H9 (cell line): ENCODE results near the gene ATP6AP1. TPM values are rescaled to one million over a fixed set of nuclear protein-coding genes. Genes with fewer than 3 reads are reported as not detected.

Source experiments
- DNase-seq: peaks from one replicate; pipeline ENCODE4 v3.0.0-alpha.2; 2017
- H2AFZ ChIP-seq: one replicate; pipeline ENCODE4 v1.6.1; 2013; ENCODE audit warnings: mild to moderate bottlenecking, low read length, control low read depth, moderate library complexity
- H2AK5ac ChIP-seq: 2 replicates; pipeline ENCODE4 v1.6.1; 2013; ENCODE audit warnings: low read length, control low read depth, mixed read lengths; ENCODE audit not compliant: insufficient read length
- H2BK120ac ChIP-seq: one replicate; pipeline ENCODE4 v1.6.1; 2013; ENCODE audit warnings: low read depth, mild to moderate bottlenecking, low read length, control low read depth, inconsistent platforms; ENCODE audit not compliant: poor library complexity, severe bottlenecking
- H2BK12ac ChIP-seq: 2 replicates; pipeline ENCODE4 v1.6.1; 2013; ENCODE audit warnings: low read length, control low read depth, mixed read lengths, low read depth; ENCODE audit not compliant: insufficient read length
- H2BK15ac ChIP-seq: 2 replicates; pipeline ENCODE4 v1.6.1; 2013; ENCODE audit warnings: low read depth, low read length, control low read depth
- H2BK20ac ChIP-seq: one replicate; pipeline ENCODE4 v1.6.1; 2013; ENCODE audit warnings: low read depth, mild to moderate bottlenecking, low read length, control low read depth, inconsistent platforms; ENCODE audit not compliant: poor library complexity, severe bottlenecking
- H2BK5ac ChIP-seq: 2 replicates; pipeline ENCODE4 v1.6.1; 2013; ENCODE audit warnings: low read length, control low read depth, mixed read lengths; ENCODE audit not compliant: insufficient read length
- H3K14ac ChIP-seq: 2 replicates; pipeline ENCODE4 v1.6.1; 2013; ENCODE audit warnings: low read length, control low read depth; ENCODE audit not compliant: insufficient read depth
- H3K18ac ChIP-seq: 2 replicates; pipeline ENCODE4 v1.6.1; 2013; ENCODE audit warnings: low read depth, mild to moderate bottlenecking, mixed read lengths, low read length, control low read depth; ENCODE audit not compliant: insufficient read length
- H3K23ac ChIP-seq: 2 replicates; pipeline ENCODE4 v1.6.1; 2013; ENCODE audit warnings: low read length, control low read depth, mixed read lengths, low read depth; ENCODE audit not compliant: insufficient read length
- H3K23me2 ChIP-seq: 2 replicates; pipeline ENCODE4 v1.6.1; 2013; ENCODE audit warnings: low read depth, mild to moderate bottlenecking, mixed read lengths, low read length, control low read depth; ENCODE audit not compliant: insufficient read length, poor library complexity, severe bottlenecking
- H3K27ac ChIP-seq: 2 replicates; pipeline ENCODE4 v1.5.1; 2013; ENCODE audit warnings: low read length, control low read depth, mixed read lengths, low read depth; ENCODE audit not compliant: insufficient read length
- H3K27me3 ChIP-seq: 2 replicates; pipeline ENCODE4 v1.6.1; 2013; ENCODE audit warnings: low read length, control low read depth, inconsistent platforms; ENCODE audit not compliant: insufficient read depth
- H3K4ac ChIP-seq: 2 replicates; pipeline ENCODE4 v1.6.1; 2013; ENCODE audit warnings: low read depth, mild to moderate bottlenecking, control low read depth, inconsistent platforms, low read length, moderate library complexity
- H3K4me1 ChIP-seq: 2 replicates; pipeline ENCODE4 v1.6.1; 2013; ENCODE audit warnings: low read length, control low read depth, inconsistent platforms; ENCODE audit not compliant: insufficient read depth
- H3K4me2 ChIP-seq: 2 replicates; pipeline ENCODE4 v1.6.1; 2013; ENCODE audit warnings: low read length, control low read depth, mixed read lengths; ENCODE audit not compliant: insufficient read length, insufficient read depth
- H3K56ac ChIP-seq: 2 replicates; pipeline ENCODE4 v1.6.1; 2013; ENCODE audit warnings: low read depth, mild to moderate bottlenecking, mixed read lengths, low read length, control low read depth; ENCODE audit not compliant: insufficient read length
- H3K79me1 ChIP-seq: 2 replicates; pipeline ENCODE4 v1.6.1; 2013; ENCODE audit warnings: low read depth, mild to moderate bottlenecking, moderate library complexity, low read length, control low read depth, inconsistent platforms; ENCODE audit not compliant: insufficient read depth, poor library complexity, severe bottlenecking
- H3K79me2 ChIP-seq: 2 replicates; pipeline ENCODE4 v1.6.1; 2013; ENCODE audit warnings: low read length, control low read depth, inconsistent platforms; ENCODE audit not compliant: insufficient read depth
- H3K9ac ChIP-seq: 2 replicates; pipeline ENCODE4 v1.6.1; 2013; ENCODE audit warnings: low read length, control low read depth, mixed read lengths; ENCODE audit not compliant: insufficient read length; ENCODE audit errors: extremely low read depth
- H3K9me3 ChIP-seq: one replicate; pipeline ENCODE4 v1.6.1; 2013; ENCODE audit warnings: low read depth, low read length, inconsistent platforms; ENCODE audit not compliant: control insufficient read depth
- H3T11ph ChIP-seq: one replicate; pipeline ENCODE4 v1.6.1; 2013; ENCODE audit warnings: mild to moderate bottlenecking, low read length, control low read depth, inconsistent platforms
- H4K20me1 ChIP-seq: one replicate; pipeline ENCODE4 v1.6.1; 2013; ENCODE audit not compliant: control insufficient read depth, insufficient read length, insufficient read depth
- H4K5ac ChIP-seq: 2 replicates; pipeline ENCODE4 v1.6.1; 2013; ENCODE audit warnings: low read depth, mild to moderate bottlenecking, mixed read lengths, low read length, control low read depth; ENCODE audit not compliant: insufficient read length
- H4K8ac ChIP-seq: replicated peaks from 2 replicates; pipeline ENCODE4 v1.6.1; 2013; ENCODE audit warnings: low read length, control low read depth, mixed read lengths, low read depth; ENCODE audit not compliant: insufficient read length
- H4K91ac ChIP-seq: 2 replicates; pipeline ENCODE4 v1.6.1; 2013; ENCODE audit warnings: low read depth, mild to moderate bottlenecking, moderate library complexity, mixed read lengths, low read length, control low read depth; ENCODE audit not compliant: insufficient read length
- H3K27ac Mint-ChIP-seq, 3 experiments: 2 replicates in 2 of 3; 3 replicates in 1 of 3; pipeline ENCODE4 v1.8.0; 2020 to 2021; ENCODE audit warnings: mixed read lengths in 3 of 3, mild to moderate bottlenecking in 1 of 3, moderate library complexity in 1 of 3
- H3K27me3 Mint-ChIP-seq: 2 replicates; pipeline ENCODE4 v1.8.0; 2021; ENCODE audit warnings: low read depth, mild to moderate bottlenecking, moderate library complexity, mixed read lengths
- H3K36me3 Mint-ChIP-seq, 3 experiments: 2 replicates in 2 of 3; 3 replicates in 1 of 3; pipeline ENCODE4 v1.8.0; 2020 to 2021; ENCODE audit warnings: low read depth in 3 of 3, mixed read lengths in 3 of 3; ENCODE audit not compliant: insufficient read depth in 1 of 3
- H3K4me1 Mint-ChIP-seq, 2 experiments: 2 replicates each; pipeline ENCODE4 v1.8.0; 2020; ENCODE audit warnings: mixed read lengths in 2 of 2
- H3K4me3 Mint-ChIP-seq, 2 experiments: 2 replicates in 1 of 2; 3 replicates in 1 of 2; pipeline ENCODE4 v1.8.0; 2020 to 2021; ENCODE audit warnings: mild to moderate bottlenecking in 2 of 2, mixed read lengths in 2 of 2, moderate library complexity in 1 of 2
- H3K9me3 Mint-ChIP-seq, 2 experiments: 2 replicates in 1 of 2; 3 replicates in 1 of 2; pipeline ENCODE4 v1.8.0; 2020; ENCODE audit warnings: mild to moderate bottlenecking in 2 of 2, mixed read lengths in 2 of 2, moderate library complexity in 1 of 2
- CTCF ChIP-seq: fragments of 200-600 bp; sonication (generic); conservative IDR thresholded peaks from 3 replicates; pipeline ENCODE4 v1.8.0; 2021; ENCODE audit warnings: antibody characterized with exemption, mild to moderate bottlenecking
- WGBS: extraction: QIAGEN DNeasy Blood & Tissue Kit; methylation state at CpG from one replicate; pipeline ENCODE4 v1.1.7; 2013; ENCODE audit warnings: missing lambda C conversion rate, low lambda C conversion rate, mixed read lengths; ENCODE audit not compliant: insufficient read length; ENCODE audit errors: extremely low coverage; 5-methylcytosine and 5-hydroxymethylcytosine counted together
- total RNA-seq: library from RNA; stranded (reverse); gene quantifications from 2 replicates; pipeline ENCODE4 v1.2.1, GENCODE V29; 2021

The ATP6AP1 gene
- total RNA-seq, 1 experiment from 2014 or later, result 45.6 TPM

- H3K27me3 Mint-ChIP-seq, result peaks cover 5% of the 10 kb centered on the region
- peaks cover 6 to 15% of the 10 kb centered on the region in 2 experiments; a peak in 3 of 4 replicates for H3K4me1 Mint-ChIP-seq
- Histone ChIP-seq H2AK5ac (no peak overlapping the region), H3K18ac (no peak overlapping the region), H4K91ac (no peak overlapping the region), H2BK20ac (no peak overlapping the region), H2BK5ac (no peak overlapping the region), H2BK120ac (no peak overlapping the region), H3K23me2 (no peaks in the 10 kb centered on the region), H3K27me3 (no peaks in the 10 kb centered on the region), H2AFZ (no peak overlapping the region), H4K5ac (no peak overlapping the region), H3K9me3 (peaks cover 53% of the 10 kb centered on the region), H2BK15ac (no peak overlapping the region), H2BK12ac (no peak overlapping the region), H3K79me2 (no peaks in the 10 kb centered on the region), H4K8ac (no peak overlapping the region), H3K9ac (no peak overlapping the region), H3K27ac (no peak overlapping the region), H3K4ac (no peak overlapping the region), H3K56ac (no peak overlapping the region), H3K14ac (no peak overlapping the region), H3K79me1 (no peaks in the 10 kb centered on the region), H3T11ph (no peak overlapping the region), H3K23ac (no peak overlapping the region), H4K20me1 (no peaks in the 10 kb centered on the region), H3K4me1 (no peaks in the 10 kb centered on the region; the same call in 1 of the 2 replicates), H3K4me2 (peak overlapping the region; percentile 20)
- no CpG with 5 or more reads among the region's 35 CpGs for WGBS
- H3K4me3 Mint-ChIP-seq, result peak overlapping the region; percentile 62 to 75
- H3K27ac Mint-ChIP-seq, result no peak overlapping the region
- DNase-seq, result no peak
- H3K36me3 Mint-ChIP-seq, result peaks cover 3 to 28% (median 22%) of the 10 kb centered on the region in 3 experiments; a peak in 6 of 7 replicates
- TF ChIP-seq CTCF, result no peak
- H3K9me3 Mint-ChIP-seq, result peaks cover 69 to 78% of the 10 kb centered on the region in 2 experiments
These were observed 56.9 kb downstream of the ATP6AP1 start for GRCh38 chrX:154485150-154486051.
